ENCODE results near the gene LPP.

LPP gene

DNA sequence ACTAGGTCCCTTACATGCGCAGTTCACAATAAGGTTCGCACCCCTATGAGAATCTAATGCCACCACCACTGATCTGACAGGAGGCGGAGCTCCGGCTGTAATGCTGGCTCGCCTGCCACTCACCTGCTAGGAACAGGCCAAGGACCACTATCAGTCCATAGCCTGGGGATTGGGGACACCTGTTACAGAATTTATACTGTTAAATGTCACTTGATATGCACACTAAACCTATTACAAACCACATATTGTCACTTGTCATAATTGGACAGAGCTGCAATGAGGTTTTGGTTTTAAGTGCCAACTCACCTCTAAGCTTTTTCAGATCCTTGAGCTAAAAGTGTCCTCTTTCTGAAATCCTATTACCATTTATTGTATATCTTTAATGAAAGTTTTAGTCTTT is 509.9 kb downstream of the LPP start:
- no peak for DNase-seq

DNA sequence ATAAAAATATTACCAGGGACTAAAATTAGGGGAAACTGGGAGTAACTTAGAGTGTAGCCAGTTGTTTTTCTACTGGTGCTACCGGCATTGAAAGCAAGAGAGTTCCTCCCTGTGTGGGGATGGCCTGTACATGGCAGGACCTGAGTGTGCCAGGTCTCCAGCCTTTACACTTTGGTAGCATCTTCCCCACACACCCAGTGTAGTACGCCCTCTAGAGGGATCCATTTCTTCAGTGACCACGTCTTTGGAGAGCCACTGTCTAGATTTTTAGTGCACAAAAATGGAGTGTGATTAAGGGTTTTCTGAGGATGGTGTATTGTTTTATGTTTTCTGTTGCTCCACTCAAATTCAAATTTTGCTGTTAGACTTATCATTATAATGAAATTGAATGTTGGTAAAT is 510.8 kb downstream of the LPP start:
- DNase-seq: no peak

DNA sequence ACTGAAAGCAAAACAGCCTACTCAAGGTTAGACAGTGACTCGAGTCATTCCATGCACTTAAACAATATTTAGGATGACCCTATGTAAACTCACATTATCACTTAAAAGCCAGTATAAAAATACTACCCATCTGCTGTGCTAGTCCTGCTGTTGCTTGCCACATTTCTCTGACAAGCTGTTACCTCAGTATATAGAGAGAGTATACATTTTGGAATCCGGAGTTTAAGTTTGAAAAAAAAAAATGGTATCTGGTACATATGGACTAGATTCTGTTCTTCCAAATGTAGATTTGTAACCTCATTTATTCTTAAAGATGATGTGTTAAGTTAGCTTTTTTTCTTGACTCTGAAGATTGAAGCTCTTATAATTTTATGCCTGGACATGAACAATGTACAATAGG is 514.0 kb downstream of the LPP start:
- DNase-seq: no peak

DNA sequence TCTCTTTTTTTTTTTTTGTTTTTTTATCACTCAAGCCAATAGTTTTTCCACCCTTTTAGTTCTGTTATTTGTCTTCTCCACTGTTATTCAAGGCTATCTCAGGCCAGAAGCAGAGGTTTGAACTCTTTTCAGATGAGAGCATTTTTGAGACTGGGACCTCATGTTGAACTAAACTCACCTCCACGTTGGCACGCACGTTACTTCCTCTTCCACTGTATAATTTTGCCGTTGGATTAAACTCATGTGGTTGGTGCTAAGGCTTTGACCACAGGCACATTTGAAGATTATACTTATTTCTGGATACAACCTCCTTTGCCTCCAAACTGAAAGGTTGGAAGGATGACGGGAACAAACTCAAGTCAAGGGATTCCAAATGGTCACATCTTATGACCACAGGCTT is 516.5 kb downstream of the LPP start:
- no peak for DNase-seq

DNA sequence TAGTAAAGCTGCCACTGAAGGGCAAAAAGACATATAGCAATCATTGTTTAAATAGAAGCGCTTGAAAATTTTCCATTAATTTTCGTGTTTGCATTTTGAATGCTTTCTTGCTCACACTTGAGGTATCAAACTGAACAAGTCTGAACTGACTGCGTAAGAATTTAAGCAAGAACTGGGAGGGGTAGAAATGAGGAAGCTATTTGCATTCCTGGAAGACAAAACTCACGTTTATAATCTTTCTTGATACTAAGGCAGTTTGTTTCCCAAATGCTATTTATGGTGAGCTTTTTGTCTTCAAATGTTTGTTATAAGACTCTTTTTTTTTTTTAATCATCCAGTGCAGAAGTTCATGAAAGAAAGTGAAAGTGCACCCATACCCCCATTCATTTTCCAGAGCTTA is 518.0 kb downstream of the LPP start:
- no peak for DNase-seq

DNA sequence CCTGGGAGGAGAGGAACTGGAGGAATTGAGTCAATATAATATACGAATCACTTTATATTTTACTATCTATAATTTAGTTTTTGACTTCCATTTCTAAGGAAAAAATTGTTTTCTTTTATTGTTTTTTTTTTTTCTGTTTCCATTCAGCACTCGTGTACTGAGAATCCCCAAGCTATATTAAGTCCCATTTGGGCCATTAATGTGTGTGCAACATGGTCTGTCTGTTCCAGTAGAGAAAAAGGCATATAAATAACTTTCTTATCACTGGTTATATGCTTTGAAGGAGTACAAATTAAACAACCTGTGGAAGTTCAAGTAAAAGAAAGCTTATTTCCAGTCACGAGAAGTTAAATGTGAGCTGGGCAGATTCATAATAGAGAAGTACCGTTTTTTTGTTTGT is 518.9 kb downstream of the LPP start:
- no peak for DNase-seq

DNA sequence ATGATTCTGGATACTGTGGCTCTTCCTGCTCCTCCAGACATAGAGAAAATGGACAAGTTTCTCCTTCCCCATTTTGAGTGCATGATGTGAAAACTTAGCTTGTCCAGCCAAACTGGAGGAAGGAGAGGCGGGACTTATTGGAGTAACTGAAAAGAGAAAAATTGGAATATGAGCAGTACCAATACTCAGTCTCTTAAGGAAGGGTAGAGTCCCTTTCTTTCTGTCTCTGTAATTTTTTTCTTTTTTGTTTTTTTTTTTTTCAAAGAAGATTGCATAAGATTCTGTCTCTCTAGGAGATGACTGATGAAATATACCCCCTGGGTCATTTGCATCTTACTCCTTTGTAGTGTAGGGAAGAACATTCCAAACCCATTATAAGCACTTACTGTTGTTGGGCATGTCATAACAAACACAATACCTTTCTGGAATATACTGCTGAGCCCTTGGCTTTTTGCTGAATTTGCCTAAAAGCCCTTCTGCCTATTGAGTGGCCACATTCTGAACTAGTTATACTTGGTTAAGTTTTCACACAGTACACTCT is 519.8 kb downstream of the LPP start:
- DNase-seq: no peak

DNA sequence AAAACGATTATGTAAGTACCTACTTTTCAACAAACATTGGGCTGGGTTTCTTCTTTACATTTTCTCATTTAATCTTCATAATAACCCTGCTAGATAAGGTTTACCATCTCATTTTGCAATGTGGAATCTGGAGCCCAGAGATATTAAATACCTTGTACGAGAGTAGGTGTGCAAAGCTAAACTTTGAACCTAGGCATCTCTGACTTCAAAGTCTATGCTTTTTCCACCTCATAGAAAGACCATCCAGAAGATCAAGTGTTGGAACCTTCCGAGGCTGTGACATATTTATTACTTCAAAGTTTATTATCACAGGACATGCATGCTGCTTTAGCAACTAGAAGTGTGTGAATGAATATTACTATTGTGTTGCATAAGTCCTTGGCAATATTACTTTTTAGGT is 520.6 kb downstream of the LPP start:
- no peak for DNase-seq

DNA sequence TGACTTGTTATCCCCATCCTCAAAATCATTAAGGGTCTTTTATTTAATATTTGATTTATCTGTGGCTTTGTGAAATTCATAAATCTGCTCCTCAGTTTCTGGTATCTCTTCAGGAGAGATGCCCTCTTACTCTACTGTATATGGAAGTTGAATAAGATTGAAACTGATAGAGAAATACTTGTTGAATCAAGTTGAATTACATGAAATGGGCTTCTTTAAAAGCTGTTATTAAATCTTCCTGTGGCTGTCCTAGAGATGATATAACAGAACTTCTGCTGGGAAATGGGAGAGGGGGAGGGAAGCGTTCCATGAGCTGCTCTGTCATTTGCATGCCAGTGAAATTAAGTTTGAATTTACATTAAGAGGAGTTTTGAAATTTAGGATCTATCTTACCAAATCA is 523.4 kb downstream of the LPP start:
- DNase-seq: no peak

DNA sequence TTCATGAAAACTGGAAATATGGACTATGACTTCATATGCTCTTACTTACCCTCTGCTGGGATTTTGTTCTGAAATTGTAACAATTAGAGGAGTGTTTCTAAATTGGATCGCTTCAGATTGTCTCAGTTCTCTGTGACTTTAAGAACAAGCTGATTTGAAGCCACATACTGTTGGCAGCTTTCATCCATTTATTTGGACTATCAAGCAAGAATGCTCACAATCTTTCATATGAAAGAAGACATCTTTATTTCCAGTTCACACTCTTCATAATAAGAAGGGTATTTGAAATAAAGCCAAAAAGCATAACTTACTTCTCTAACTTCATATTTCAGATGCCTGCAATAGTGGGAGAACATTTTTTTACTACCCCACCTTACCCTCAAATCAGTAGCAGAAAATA is 526.2 kb downstream of the LPP start:
- DNase-seq: no peak

DNA sequence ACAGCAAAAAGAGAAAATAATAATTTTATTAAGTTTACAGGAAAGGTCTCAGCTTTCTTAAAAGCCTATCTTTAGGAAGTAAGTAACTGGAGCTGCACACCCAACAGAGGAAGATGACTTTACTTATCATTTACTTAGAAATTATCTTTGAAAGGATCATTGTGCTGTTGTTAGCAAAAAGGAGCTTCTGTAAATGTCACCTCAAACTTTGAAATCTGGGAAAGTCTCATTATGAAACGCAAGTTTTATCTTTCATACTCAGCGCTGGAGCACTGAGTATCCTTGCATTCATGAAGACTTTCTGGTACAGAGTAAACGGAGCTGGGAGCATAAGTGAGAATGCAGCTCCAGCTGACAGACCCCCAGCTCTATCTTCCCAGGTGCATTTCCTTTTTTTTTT is 526.6 kb downstream of the LPP start:
- DNase-seq: no peak

DNA sequence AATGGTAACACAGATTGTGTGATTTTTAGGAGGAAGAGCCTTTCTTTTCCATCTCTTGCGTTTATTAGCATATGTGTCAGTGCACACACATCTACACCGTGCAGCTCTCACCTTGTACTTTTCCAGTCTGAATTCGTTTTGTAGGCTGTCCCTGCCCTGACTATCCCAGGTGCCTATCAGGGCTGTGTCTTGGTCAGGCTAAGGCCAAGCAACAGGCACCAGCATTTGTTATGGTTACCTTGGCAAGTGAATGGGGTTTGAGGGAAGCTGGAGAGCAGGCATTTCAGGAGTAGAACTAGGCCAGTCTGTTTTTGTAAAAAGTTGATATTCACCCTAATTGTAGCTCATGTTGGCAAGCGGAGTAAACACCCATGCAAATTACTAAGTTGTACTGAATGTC is 528.4 kb downstream of the LPP start:
- DNase-seq: no peak

DNA sequence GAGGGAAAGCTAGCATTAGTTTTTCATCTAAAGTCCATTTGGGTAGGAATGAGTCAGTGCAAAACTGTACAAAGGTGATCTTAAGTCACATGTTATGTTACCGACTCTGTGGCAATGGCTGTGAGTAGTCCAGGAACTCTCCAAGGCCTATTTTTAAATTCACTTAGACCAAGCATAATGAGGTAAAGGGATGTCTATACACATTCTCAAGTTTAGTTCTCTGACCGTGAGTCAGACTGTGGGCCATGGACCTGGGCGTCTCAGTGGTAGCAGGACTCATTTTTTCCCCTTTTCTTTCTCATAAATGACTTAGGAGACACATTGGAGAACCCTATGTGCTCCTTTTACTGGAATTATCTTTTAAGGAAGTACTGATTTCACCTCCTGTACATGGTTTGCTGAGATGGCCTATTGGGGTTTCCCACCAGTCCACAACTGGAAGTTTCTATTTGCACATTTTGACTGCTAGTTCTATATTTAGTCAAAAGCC is 529.1 kb downstream of the LPP start:
- no peak for DNase-seq

DNA sequence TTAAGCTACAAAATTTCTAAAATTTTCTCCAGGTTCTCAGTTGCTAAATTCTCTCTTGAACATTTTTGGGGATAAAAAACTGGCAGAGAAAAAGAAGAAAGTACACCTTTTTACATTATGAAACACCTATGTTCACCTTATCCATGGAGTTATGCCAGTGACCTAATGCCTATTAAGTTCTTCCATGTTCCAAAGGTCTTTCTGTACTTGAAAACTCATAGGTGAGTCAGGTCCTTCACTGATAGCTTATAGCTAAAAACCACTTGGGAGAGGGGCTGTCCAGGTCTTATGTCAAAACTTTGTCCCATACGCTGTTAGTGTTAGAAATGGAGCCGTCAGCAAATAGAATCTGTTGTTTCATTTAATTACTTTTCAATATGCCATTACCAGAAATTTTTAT is 530.3 kb downstream of the LPP start:
- no peak for DNase-seq

DNA sequence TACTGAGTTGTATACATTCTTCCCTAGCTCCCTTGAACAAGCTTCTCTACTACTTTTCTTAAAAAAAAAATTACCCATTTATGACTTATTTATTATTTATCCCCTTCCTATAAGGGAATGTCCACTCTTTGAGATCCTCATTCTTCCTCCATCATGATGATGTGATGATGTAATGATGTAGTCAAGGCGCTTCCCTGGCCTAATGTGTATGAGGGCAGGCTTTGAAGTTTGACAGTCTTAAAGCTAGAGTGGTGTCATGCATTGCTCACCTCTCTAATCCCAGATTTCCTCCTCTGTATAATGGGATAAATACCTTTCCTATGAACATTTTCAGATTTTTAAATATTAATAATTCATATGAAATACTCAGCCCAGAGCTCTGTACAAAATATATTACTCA is 531.8 kb downstream of the LPP start:
- no peak for DNase-seq

DNA sequence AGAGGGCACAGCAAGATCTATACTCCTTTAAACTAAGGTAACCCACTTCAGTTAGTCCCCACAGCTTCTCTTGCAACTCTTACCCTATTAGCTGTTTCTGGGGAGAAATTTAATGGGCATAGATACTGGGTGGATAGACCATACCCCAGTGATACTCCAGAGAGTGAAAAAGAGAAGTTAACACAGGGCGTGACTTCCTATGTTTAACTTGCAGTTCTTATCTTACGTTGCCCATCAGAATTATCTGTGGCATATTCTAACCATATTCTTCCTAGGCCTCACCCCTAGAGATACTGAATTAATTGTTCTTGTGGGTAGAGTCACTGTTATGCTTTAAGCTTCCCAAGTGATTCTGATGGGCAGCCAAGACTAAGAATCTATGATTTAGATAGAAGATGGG is 532.4 kb downstream of the LPP start:
- DNase-seq: no peak

DNA sequence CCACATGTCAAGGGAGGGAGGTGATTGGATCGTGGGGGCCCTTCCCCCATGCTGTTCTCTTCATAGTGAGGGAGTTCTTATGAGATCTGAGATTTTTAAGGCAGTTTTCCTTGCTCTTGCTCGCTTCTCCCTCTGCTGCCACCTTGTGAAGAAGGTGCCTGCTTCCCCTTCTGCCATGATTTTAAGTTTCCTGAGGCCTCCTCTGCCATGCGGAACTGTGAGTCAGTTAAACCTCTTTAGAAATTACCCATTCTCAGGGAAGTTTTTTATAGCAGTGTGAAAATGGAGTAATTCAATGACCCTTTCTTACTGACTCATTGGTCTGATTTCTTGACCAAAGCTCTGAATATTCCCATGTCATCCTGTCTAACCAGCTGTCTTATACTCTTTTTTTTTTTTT is 533.4 kb downstream of the LPP start:
- no peak for DNase-seq

DNA sequence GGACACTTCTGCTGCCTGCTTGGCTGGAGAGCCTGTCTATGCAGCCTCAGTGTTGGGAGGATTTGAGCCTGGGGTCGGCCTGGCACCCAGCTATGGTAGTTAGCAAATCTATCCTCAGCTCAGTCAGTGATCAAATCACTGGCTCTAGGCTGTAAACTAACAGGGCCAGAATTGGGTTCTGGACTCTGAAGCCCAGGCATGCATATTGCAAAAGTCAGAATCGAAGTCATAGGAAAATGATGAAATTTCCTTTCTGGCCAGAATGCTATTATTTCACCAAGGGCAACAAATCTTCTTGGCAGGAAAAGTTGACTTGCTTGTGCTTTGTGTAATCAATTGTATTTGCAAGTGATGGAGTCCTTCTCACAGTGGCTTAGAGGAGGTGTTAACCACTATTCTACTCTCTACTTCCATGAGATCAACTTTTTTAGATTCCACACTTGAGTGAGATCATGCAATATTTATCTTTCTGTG is 535.2 kb downstream of the LPP start:
- DNase-seq: no peak

DNA sequence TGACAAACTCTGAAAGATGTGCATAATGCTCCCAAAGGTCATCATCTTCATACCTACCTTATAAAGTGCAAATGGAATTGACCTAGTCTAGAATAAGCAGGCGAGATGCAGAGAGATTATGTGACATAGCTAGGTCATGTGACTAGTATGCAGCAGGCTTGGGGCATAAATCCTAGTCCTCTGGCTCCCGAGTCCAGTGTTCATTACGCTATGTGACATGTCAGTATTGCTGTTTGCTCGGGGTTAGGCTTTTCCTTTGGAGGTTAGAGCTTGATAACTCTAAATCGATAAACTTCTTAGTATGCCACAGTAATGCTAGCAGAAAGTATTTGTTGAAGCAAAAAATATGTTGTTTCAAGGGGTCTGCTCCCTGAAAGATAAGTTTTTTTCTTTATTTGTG is 536.1 kb downstream of the LPP start:
- DNase-seq: no peak

DNA sequence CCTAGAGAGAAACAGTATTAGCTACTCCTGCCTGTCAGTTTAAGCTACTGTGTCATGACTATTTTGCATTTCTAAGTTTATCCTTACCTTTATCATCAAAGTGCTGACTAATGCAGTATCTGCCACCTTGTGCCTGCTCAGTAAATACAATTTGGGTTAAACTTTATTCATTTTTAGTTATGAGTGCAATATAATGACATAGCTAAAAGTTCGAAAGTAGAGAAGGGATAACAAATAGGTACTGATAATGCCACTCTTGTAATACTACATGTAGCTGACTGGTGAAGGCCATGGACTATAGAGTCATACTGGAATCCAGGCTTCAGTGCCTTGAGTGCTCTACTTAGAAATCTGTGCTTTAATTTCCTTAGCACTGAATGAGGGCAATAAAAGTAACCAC is 537.0 kb downstream of the LPP start:
- DNase-seq: no peak

DNA sequence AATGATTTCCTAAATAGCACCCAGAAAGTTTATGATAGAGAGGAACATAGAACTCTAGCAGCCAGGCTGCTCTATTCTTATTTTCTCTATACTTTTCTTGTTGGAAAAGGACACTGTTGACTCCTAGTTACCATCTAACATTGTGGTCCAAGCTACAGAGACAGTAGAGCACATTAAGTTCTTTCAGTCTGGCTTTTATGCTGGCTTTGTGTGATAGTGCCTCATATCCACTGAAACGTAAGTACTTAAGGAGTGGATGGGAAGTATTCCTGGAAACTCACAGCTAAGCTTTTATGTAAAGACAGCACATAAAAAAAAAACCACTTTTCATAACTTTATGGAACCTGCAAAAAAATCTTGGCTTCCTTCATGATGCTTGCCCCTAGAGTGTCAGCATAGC is 537.7 kb downstream of the LPP start:
- DNase-seq: no peak

DNA sequence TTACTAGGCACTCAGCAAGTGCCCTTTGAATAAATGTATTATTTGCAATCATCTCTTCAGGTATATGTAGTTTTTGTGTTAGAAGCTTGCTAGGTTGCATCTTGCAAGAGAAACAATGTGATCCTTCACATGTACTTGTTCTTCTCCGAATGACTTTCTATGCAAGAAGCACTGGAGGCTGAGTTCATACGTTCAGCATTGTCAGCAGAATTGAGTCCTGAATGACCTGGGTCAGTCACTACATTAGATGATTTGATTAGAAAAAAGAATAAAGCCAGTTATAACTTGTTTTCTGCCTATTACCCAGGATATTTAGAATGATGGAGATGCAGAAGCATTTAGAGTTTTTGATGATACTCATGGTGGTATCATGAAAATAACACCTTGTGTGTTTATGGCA is 538.7 kb downstream of the LPP start:
- DNase-seq: no peak

DNA sequence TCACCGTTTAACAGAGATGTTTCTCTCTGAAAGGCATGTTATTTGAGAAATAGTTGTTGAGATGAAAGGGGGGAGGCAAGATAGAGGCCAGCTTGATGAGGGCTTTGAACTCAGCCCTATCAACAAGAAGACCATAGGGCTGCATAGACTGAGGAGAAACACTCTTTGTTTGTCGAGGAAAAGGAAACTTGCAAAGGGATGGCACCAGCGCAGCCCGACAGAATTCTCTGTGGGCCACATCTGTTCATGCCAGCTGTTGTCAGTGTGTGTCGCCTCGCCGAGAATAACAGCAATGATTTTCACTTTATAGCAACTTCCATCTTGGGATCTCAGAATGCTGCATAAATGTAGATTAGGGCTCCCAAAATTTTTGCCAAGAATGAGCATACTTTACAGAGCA is 539.5 kb downstream of the LPP start:
- no peak for DNase-seq

DNA sequence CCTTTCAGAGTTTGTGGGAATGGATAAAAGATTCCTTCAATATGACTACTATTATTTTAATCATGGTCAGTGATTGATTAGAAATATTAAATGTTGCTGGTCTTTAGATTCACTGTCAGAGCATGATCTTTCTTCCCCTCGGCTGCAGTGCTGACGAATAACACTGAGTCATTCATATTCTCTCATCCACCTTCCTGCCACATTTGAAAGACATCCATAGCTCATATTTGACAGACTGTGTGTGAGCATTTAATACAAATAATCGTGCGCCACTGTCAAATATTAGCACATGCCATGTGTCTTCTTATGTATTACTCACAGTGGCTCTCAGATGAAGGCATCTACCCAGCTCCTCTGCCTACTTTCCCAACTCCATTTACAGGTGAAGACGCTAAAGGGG is 541.3 kb downstream of the LPP start:
- DNase-seq: no peak

DNA sequence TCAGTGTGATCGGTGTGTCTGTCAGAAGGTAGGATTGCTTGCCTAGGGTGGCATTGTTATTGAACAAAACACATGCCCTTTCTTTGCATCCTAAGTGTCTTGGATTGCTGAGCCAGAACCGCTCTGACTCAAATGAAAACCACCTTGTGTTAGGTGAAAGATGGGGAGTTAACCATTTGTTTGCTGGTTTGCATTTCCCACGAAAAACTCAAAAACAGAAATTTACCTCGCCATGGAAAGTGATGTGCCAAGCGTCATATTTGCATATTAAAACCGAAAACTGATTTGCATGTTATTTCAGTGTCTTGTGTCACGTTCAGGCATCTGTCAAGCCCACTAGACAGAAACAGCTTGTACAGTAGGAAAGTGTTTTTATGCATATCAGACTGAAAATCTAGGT is 543.2 kb downstream of the LPP start:
- DNase-seq: no peak

DNA sequence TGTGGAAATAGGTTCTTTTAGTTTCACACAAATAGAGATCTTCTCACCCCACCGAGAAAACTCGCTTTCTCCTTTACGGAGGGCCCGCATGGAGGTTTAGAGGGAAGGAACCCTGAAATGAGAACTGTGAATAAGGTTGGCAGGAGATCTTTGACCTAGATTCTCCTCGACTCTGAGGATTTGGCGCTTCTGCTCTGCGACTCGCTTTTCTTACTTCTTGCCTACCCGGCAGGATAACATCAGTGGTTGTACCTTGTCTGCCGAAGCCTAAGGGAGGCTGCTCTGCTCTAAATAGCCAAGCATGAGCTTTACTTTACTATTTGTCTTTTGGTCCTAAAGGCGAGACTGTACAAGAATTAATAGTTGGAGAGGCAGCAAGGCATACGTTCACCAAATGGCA is 544.5 kb downstream of the LPP start:
- DNase-seq: no peak
